Nephron (organoid): ENCODE data around the gene UBE2I.

Experiments
- H3K27ac Mint-ChIP-seq, 3 experiments: 2 replicates each; pipeline ENCODE4 v1.8.0; 2020; ENCODE audit warnings: mixed read lengths in 3 of 3, mild to moderate bottlenecking in 2 of 3, moderate library complexity in 1 of 3
- H3K27me3 Mint-ChIP-seq: 2 replicates; pipeline ENCODE4 v1.8.0; 2021; ENCODE audit warnings: low read depth, mild to moderate bottlenecking, moderate library complexity, mixed read lengths
- H3K36me3 Mint-ChIP-seq: 2 replicates; pipeline ENCODE4 v1.8.0; 2020; ENCODE audit warnings: low read depth, mixed read lengths
- H3K4me1 Mint-ChIP-seq: 2 replicates; pipeline ENCODE4 v1.8.0; 2020; ENCODE audit warnings: mixed read lengths
- H3K4me3 Mint-ChIP-seq, 3 experiments: 2 replicates each; pipeline ENCODE4 v1.8.0; 2020; ENCODE audit warnings: mild to moderate bottlenecking in 3 of 3, mixed read lengths in 3 of 3, moderate library complexity in 2 of 3
- H3K9me3 Mint-ChIP-seq: 2 replicates; pipeline ENCODE4 v1.8.0; 2020; ENCODE audit warnings: mixed read lengths
- TF ChIP-seq, protein P1 (sequence below), 3 experiments: fragments of 200-600 bp; sonication (generic); IDR thresholded peaks; one replicate each; pipeline ENCODE4 v1.5.0; 2021; ENCODE audit warnings: antibody characterized with exemption in 3 of 3; ENCODE audit not compliant: unreplicated experiment in 3 of 3

Gene UBE2I

DNA sequence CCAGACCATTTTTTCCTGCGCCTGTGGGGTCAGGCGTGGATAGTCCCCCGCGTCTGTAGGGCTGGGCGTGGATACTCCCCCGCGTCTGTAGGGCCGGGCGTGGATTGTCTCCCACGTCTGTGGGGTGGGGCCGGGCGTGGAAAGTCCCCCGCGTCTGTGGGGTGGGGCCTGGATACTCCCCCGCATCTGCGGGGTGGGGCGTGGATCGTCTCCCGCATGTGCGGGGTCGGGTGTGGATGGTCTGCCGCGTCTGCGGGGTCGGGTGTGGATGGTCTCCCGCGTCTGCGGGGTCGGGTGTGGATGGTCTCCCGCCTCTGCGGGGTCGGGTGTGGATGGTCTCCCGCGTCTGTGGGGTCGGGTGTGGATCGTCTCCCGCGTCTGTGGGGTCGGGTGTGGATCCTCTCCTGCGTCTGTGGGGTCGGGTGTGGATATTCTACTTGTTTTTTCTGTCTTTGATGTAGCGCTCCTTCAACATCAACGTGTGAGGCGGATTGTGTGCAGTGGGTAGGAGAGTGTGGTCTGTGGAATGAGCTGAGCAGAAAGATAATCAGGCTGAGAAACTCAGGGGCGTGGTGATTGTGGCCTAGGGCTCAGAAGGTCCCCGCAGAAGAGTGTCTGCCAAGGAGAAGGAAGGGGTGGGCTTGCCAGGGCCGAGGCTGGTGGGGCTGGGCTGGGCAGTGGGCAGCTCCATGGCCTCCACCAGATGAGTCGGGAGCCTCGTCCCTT is 45.5 kb downstream of the UBE2I start:
- Mint-ChIP-seq H3K4me1 (peaks cover 24% of the 10 kb centered on the region), H3K27ac (no peak overlapping the region), H3K9me3 (peaks cover 2% of the 10 kb centered on the region), H3K27me3 (peaks cover 3% of the 10 kb centered on the region), H3K36me3 (no peaks in the 10 kb centered on the region), H3K4me3 (peak overlapping the region; percentile 62 to 75 (median 62))
- TF ChIP-seq, protein P1, sequence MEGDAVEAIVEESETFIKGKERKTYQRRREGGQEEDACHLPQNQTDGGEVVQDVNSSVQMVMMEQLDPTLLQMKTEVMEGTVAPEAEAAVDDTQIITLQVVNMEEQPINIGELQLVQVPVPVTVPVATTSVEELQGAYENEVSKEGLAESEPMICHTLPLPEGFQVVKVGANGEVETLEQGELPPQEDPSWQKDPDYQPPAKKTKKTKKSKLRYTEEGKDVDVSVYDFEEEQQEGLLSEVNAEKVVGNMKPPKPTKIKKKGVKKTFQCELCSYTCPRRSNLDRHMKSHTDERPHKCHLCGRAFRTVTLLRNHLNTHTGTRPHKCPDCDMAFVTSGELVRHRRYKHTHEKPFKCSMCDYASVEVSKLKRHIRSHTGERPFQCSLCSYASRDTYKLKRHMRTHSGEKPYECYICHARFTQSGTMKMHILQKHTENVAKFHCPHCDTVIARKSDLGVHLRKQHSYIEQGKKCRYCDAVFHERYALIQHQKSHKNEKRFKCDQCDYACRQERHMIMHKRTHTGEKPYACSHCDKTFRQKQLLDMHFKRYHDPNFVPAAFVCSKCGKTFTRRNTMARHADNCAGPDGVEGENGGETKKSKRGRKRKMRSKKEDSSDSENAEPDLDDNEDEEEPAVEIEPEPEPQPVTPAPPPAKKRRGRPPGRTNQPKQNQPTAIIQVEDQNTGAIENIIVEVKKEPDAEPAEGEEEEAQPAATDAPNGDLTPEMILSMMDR (IDR thresholded peaks at IDR 0.05; ENCODE audit: unreplicated experiment in 3 of 3): no peak

DNA sequence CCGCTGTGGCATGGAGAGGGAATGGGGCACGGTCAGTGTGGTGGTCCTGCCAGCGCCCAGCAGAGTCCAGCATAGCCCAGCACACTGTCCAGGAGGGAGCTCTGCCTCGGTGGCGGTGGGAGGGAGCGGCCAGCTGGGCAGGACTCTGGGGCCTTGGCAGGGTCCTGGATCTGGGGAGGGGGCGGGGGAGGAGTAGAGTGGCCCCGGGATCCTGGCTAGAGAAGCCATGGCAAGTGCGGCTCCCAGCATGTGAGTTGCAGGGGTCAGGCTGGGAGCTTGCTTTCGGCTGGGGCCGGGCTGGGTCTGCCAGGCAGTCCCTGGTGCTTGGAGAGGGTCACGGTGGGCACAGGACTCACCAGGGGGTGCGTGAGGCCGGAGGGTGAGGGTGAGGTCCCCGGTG is 46.2 kb downstream of the UBE2I start:
- H3K9me3 Mint-ChIP-seq: peaks cover 2% of the 10 kb centered on the region
- no peak overlapping the region for H3K4me3 Mint-ChIP-seq
- H3K27ac Mint-ChIP-seq: no peak overlapping the region

DNA sequence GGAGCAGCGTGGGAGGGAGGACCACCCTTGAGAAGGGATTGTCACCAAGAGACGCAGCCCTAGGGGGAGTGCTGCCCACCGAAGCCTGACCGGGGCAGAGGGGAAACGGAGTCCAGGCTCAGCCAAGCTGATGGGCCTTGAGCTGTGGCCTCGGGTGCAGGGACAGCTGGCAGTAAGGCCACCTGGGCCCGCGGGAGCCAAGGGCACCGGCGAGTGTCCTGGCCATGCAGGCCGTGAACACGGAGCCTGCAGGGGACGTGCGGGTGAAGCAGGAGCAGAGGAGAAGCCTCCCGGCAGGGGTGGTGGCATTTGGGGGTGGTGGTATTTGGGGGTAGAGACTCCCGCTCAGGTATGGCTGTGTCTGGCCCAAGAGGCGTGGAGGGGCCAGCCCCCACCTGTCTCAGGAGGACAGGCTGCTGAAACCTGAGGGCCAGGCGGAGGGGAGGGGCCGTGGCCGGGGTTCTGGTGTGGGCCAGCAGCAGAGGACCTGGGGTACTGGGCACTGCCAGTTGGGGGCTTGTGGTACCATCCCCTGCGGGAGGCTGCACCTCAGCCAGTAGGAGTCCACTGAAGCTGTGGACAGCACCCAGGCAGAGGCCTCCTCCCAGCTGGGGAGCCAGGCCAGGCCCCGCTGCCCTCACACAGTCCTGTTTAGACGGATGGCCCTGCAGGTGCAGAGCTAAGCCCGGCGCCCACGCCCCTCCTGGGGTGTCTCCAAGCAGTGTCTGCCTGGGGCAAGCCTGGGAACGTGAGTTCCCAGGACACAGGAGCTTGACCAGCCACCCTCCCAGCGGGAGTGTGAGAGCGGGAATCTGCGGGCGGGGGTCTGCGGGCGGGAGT is 46.8 kb downstream of the UBE2I start:
- H3K4me3 Mint-ChIP-seq: no peak overlapping the region
- peaks cover 24% of the 10 kb centered on the region for H3K4me1 Mint-ChIP-seq
- H3K9me3 Mint-ChIP-seq: peaks cover 2% of the 10 kb centered on the region
- TF ChIP-seq, protein P1 (IDR thresholded peaks at IDR 0.05; ENCODE audit: unreplicated experiment in 3 of 3): no peak
- no peak overlapping the region for H3K27ac Mint-ChIP-seq
- H3K27me3 Mint-ChIP-seq: peaks cover 3% of the 10 kb centered on the region
- no peaks in the 10 kb centered on the region for H3K36me3 Mint-ChIP-seq

More for the DNA sequence above, 46.2 kb downstream of the UBE2I start:
- Mint-ChIP-seq H3K36me3 (no peaks in the 10 kb centered on the region), H3K4me1 (peaks cover 24% of the 10 kb centered on the region), H3K27me3 (peaks cover 3% of the 10 kb centered on the region)
- TF ChIP-seq, protein P1 (IDR thresholded peaks at IDR 0.05; ENCODE audit: unreplicated experiment in 3 of 3): no peak

DNA sequence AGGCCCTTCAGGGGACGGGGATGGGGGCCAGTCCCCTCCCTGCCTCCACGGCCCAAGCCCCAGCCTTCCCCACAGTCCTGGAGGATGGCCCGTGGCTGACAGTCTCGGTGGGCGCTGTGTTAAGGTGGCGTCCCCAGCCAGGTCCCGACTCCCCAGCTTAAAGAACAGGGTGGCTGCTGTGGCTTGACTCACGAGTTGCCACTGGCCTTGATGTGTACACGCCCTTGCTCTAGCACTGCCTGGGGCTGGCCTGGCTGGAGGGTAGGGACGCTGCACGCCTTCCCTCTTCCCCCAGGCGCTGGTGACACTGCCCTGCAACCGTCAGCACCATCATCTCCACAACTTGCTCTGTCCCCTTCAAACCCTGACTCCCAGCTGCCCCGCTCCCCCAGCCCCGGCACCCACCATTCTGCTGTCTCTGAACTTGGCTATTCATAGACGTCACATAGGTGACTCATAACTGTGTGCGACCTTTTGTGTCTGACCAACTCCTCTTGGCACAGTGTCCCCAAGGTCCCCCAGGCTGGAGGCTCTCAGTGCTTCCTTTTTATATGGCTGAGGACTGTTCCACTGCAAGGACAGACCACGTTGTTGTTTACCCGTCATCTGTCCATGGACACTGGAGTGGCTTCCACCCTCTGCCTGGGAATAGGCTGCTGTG is 48.6 kb downstream of the UBE2I start:
- peaks cover 17% of the 10 kb centered on the region for H3K4me1 Mint-ChIP-seq
- no peaks in the 10 kb centered on the region for H3K27me3 Mint-ChIP-seq
- no peaks in the 10 kb centered on the region for H3K36me3 Mint-ChIP-seq
- TF ChIP-seq, protein P1 (IDR thresholded peaks at IDR 0.05; ENCODE audit: unreplicated experiment in 3 of 3): no peak
- no peak overlapping the region for H3K27ac Mint-ChIP-seq
- peak overlapping the region in 1 of 3 experiments; percentile 6 for H3K4me3 Mint-ChIP-seq
- no peaks in the 10 kb centered on the region for H3K9me3 Mint-ChIP-seq

DNA sequence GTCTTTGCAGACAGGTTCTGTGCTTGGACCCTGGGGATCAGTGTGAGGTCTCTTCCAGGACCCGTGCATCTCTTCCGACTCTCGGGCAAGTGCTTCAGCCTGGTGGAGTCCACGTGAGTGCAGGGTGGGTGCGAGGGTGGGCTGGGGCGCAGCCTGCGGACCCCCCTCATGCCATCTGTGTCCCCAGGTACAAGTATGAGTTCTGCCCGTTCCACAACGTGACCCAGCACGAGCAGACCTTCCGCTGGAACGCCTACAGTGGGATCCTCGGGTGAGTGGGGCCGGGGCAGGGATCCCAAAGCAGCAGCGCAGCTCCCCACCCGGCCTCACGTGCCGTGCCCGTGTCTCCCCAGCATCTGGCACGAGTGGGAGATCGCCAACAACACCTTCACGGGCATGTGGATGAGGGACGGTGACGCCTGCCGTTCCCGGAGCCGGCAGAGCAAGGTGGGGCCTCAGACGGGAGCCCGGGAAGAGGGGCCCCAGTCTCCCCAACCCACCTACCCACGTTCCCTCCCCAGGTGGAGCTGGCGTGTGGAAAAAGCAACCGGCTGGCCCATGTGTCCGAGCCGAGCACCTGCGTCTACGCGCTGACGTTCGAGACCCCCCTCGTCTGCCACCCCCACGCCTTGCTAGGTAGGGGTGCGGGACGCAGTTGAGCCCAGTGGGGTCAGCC is 52.4 kb downstream of the UBE2I start:
- Mint-ChIP-seq H3K4me1 (peaks cover 4% of the 10 kb centered on the region), H3K27ac (no peak overlapping the region), H3K4me3 (no peak overlapping the region), H3K36me3 (peaks cover 4% of the 10 kb centered on the region), H3K9me3 (no peaks in the 10 kb centered on the region), H3K27me3 (no peaks in the 10 kb centered on the region)
- TF ChIP-seq, protein P1 (IDR thresholded peaks at IDR 0.05; ENCODE audit: unreplicated experiment in 3 of 3): no peak
